ENCODE measurements around the gene FOXJ3. TPM values are rescaled to one million over a fixed set of nuclear protein-coding genes. Genes with fewer than 3 reads are reported as not detected.

Gene FOXJ3
- total RNA-seq, 2 donors from 2014 or later, result 44.5 to 47.5 TPM

DNA sequence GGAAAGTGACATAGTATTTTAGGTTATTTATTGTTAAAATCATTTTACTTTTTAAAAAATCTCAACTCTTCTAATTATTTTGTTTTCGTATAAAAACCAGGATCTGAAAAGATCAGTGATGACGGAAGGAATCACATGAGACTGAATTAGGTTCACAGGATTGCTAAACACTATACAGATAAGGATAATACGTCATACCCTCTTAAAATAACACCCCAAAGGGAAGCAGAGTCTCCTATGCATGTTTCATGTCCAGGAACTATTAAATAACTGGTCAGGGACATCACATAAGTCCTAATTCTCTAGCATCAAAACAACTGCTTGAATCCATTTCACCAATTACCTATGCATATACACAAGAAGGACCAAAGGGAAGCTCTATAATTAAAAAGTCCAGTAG, 84.9 kb downstream of the FOXJ3 start:
- peaks cover 15 to 35% of the 10 kb centered on the region in 2 donors for H3K36me3 Mint-ChIP-seq (ENCODE audit: insufficient read depth in 2 of 2)
- no peaks in the 10 kb centered on the region for H3K27me3 Mint-ChIP-seq (ENCODE audit: low read depth)
- H3K4me1 Mint-ChIP-seq (ENCODE audit: low read depth), result peaks cover 9% of the 10 kb centered on the region
- no peak overlapping the region for H3K27ac Mint-ChIP-seq
- H3K9me3 Mint-ChIP-seq, result peaks cover 3 to 5% of the 10 kb centered on the region in 2 donors
- H3K4me3 Mint-ChIP-seq, result no peak overlapping the region
- ATAC-seq (replicated peaks in 1 of 2) (no peak), DNase-seq (no peak)

DNA sequence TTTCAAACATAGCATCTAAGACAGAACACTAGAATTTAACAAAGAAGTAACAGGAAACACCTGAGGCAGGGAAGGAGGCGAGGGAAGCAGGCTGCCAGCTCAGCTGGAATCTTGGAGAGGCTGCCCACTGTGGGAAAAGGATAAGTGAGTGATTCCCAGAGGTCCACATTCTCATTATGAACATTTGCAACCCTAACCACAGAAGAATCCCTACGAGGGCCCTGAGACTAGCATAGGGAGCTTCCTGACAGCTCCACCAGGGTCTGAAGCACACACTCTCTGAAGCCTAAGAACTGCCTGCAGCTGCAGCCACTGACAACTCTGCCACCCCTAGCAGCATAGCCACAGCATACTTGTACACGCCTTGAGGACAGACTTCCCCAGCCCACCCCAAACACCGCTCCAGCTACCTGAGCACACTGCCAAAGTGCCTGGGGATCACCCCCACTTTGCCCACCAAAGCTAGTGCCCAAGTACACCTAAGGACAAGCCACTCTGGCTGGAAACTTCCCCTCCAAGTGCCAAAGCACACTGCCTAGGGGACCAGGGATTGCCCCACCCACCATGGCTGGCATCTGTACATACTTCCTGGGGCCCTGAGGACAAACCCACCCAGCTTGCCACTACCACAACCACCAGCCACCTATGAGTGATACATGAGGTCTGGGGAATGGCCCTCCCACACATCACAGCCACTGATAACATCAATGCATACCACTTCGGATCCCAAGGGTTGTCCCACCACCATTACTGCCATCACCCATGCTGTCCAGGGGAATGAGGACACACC, 93.9 kb downstream of the FOXJ3 start:
- Mint-ChIP-seq H3K36me3 (ENCODE audit: insufficient read depth in 2 of 2) (peaks cover 21 to 52% of the 10 kb centered on the region in 2 donors), H3K4me1 (ENCODE audit: low read depth) (peaks cover 13% of the 10 kb centered on the region), H3K27me3 (ENCODE audit: low read depth) (no peaks in the 10 kb centered on the region), H3K27ac (no peak overlapping the region), H3K4me3 (no peak overlapping the region), H3K9me3 (peaks cover 6 to 14% of the 10 kb centered on the region in 2 donors)
- no peak for DNase-seq
- no peak for ATAC-seq (replicated peaks in 1 of 2)

DNA sequence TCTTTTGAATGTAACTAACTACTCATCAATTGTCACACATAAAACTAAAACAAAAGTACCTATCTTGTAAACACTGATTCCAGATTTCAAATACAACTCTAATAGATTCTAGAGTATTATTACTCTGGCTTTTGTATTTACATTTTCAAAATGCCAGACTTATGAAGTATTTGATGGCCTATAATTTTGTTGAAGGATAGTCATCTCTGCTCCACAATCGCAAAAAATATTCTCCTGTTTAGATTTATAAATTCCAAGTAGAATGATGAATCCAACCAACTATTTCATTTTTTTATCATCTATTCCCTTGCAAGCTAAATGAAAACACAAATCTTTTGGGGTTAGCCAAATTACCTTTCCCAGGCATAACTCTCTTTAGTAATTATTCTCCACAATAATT, 95.5 kb downstream of the FOXJ3 start:
- no peak for DNase-seq
- Mint-ChIP-seq H3K9me3 (peaks cover 7 to 16% of the 10 kb centered on the region in 2 donors), H3K4me3 (no peak overlapping the region), H3K27ac (no peak overlapping the region), H3K4me1 (ENCODE audit: low read depth) (peaks cover 12% of the 10 kb centered on the region), H3K36me3 (ENCODE audit: insufficient read depth in 2 of 2) (peaks cover 21 to 59% of the 10 kb centered on the region in 2 donors), H3K27me3 (ENCODE audit: low read depth) (no peaks in the 10 kb centered on the region)
- ATAC-seq (replicated peaks in 1 of 2), result no peak

DNA sequence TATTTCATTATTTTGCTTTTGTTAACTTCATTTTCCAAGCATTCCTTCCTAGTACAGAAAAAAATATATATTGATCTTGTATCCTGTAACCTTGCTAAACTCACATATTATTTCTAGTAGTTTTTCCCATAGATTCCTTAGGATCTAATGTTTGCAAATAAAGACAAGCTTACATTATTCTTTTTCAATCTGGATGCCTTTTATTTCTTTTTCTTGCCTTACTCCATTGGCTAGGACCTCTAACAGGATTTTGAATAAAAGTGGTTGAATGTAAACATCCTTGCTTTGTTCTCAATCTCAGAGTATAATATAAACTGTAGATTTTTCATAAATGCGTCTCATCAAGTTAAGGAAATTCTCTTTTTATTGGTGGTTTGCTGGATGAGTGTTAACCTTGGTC, 96.0 kb downstream of the FOXJ3 start:
- no peak for DNase-seq
- Mint-ChIP-seq H3K27ac (peak overlapping the region; percentile 54), H3K4me1 (ENCODE audit: low read depth) (peaks cover 12% of the 10 kb centered on the region), H3K4me3 (no peak overlapping the region), H3K27me3 (ENCODE audit: low read depth) (no peaks in the 10 kb centered on the region), H3K36me3 (ENCODE audit: insufficient read depth in 2 of 2) (peaks cover 20 to 57% of the 10 kb centered on the region in 2 donors), H3K9me3 (peaks cover 8 to 16% of the 10 kb centered on the region in 2 donors)
- ATAC-seq (replicated peaks in 1 of 2), result no peak

DNA sequence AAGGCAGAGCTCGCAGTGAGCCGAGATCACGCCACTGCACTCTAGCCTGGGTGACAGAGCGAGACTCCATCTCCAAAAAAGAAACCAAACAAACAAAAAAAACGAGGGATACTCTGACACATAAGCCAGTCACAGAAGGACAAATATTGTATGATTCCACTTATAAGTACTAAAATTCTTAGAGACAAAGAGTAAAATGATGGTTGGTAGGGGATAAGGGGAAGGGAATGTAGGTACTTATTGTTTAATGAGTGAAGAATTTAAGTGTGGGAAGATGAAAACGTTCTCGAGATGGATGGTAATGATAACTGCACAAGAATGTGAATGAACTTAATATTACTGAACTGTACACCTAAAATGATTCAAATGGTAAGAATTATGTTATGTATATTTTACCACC, 103.8 kb downstream of the FOXJ3 start:
- Mint-ChIP-seq H3K36me3 (ENCODE audit: insufficient read depth in 2 of 2) (peaks cover 0 to 15% of the 10 kb centered on the region in 2 donors), H3K4me3 (no peak overlapping the region), H3K27ac (no peak overlapping the region), H3K27me3 (ENCODE audit: low read depth) (no peaks in the 10 kb centered on the region), H3K4me1 (ENCODE audit: low read depth) (no peaks in the 10 kb centered on the region), H3K9me3 (peaks cover 2 to 3% of the 10 kb centered on the region in 2 donors)
- DNase-seq (no peak), ATAC-seq (replicated peaks in 1 of 2) (no peak)

DNA sequence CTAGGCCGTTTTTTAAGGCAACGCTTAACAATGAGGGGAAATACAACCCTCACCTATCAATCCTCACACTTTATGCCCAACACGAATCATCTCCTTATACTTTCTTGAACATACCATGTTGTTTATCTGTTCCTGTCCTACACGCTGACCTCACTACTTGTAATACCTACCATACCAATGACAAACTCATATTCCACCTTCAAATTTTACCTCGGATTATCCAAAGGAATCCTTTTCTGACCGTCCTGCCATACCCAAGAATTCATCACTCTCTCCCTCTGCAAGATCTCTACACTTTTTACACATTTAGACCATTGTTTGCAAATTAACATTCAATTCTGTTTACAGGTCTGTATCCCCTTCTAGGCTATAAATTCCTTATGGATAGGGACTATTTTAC, 106.1 kb downstream of the FOXJ3 start:
- ATAC-seq (replicated peaks in 1 of 2), result no peak
- peaks cover under 1% of the 10 kb centered on the region in 2 donors for H3K9me3 Mint-ChIP-seq
- H3K36me3 Mint-ChIP-seq (ENCODE audit: insufficient read depth in 2 of 2), result peaks cover 0 to 2% of the 10 kb centered on the region in 2 donors
- no peak overlapping the region for H3K27ac Mint-ChIP-seq
- DNase-seq, result no peak
- no peak overlapping the region for H3K4me3 Mint-ChIP-seq
- no peaks in the 10 kb centered on the region for H3K4me1 Mint-ChIP-seq (ENCODE audit: low read depth)
- no peaks in the 10 kb centered on the region for H3K27me3 Mint-ChIP-seq (ENCODE audit: low read depth)

DNA sequence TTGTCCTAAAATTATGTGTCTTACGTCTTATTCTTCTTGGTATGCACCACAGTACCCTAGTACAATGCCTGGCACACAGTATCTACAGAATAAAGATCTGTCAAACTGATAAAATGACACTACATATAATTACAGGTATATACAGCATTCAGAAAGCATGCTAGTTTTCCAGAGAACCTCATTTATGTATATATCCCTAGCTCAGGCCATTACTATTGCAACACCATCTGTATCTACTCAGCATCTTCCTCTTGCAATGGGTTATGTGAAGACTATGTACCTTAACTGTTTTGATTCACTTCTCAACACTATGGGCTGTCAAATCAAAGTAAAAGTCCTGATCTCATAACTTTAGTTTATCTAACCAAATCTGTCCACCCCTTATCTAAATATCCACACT, 112.0 kb downstream of the FOXJ3 start:
- Mint-ChIP-seq H3K36me3 (ENCODE audit: insufficient read depth in 2 of 2) (peaks cover 3 to 13% of the 10 kb centered on the region in 2 donors), H3K4me1 (ENCODE audit: low read depth) (peaks cover 8% of the 10 kb centered on the region), H3K27ac (peak overlapping the region; percentile 2), H3K27me3 (ENCODE audit: low read depth) (no peaks in the 10 kb centered on the region), H3K4me3 (no peak overlapping the region), H3K9me3 (no peaks in the 10 kb centered on the region)
- no peak for DNase-seq
- ATAC-seq (replicated peaks in 1 of 2), result no peak

DNA sequence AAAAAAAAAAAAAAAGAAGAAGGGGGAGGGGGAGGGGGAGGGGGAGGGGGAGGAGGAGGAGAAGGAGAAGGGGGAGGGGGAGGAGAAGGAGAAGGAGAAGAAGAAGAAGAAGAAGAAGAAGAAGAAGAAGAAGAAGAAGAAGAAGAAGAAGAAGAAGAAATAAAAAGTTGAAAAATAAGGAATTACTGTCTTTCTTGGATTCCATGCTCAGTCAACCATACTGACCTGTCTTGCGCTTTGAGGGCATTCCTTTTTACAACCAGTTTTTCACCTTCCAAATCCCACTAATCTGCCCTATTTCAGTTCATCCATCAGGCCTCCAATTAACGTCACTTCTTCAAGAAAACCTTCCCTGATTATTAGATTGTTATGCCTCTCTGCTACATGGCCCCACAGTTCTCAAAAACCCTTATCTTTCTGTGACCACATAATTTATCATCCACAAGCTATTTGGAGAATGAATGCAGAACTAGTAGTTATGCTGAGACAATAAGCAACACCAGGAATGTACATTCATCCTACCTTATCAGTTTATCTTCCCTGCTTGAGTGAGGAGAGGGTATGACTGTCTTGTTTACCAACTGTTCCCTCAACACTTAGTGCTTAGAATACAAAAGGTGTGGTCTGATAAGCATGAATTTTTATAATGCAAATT, 113.0 kb downstream of the FOXJ3 start:
- Mint-ChIP-seq H3K9me3 (no peaks in the 10 kb centered on the region), H3K27ac (no peak overlapping the region), H3K4me3 (no peak overlapping the region), H3K4me1 (ENCODE audit: low read depth) (peaks cover 9% of the 10 kb centered on the region), H3K27me3 (ENCODE audit: low read depth) (no peaks in the 10 kb centered on the region), H3K36me3 (ENCODE audit: insufficient read depth in 2 of 2) (peaks cover 3 to 17% of the 10 kb centered on the region in 2 donors)
- ATAC-seq (replicated peaks in 1 of 2) (no peak), DNase-seq (no peak)

DNA sequence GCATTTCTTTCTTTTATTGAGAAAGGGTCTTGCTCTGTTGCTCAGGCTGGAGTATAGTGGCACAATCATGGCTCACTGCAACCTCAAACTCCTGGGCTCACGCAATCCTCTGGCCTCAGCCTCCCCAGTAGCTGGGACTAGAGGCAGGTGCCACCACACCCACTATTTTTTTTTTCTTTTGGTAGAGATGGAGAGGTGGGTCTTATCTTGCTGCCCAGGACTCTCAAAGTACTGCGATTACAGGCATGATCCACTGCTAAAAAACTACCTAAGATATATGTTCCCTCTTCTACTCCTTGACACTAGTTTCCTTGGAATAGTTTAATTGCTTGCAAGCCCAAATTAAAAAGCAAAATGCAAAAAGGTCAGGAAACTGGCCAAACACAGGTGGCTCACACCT, 113.6 kb downstream of the FOXJ3 start:
- no peaks in the 10 kb centered on the region for H3K27me3 Mint-ChIP-seq (ENCODE audit: low read depth)
- peaks cover 3 to 21% of the 10 kb centered on the region in 2 donors for H3K36me3 Mint-ChIP-seq (ENCODE audit: insufficient read depth in 2 of 2)
- no peak for ATAC-seq (replicated peaks in 1 of 2)
- H3K9me3 Mint-ChIP-seq, result no peaks in the 10 kb centered on the region
- peaks cover 9% of the 10 kb centered on the region for H3K4me1 Mint-ChIP-seq (ENCODE audit: low read depth)
- no peak overlapping the region for H3K4me3 Mint-ChIP-seq
- no peak for DNase-seq
- H3K27ac Mint-ChIP-seq, result no peak overlapping the region

DNA sequence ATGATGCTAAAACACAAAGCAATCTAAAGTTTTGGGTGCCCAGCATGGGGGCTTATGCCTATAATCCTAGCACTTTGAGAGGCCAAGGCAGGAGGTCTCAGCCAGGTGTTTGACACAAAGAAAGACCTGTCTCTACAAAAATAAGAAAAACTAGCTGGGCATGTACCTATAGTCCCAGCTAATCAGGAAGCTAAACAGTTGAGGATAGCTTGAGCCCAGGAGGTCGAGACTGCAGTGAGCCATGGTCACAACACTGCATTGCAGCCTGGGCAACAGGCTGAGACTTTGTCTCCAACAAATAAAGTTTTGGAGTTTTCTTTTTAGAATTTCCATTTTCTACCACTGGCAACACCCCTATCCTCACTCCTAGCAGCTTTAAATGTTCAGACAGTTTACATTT, 115.4 kb downstream of the FOXJ3 start:
- H3K27ac Mint-ChIP-seq, result no peak overlapping the region
- H3K27me3 Mint-ChIP-seq (ENCODE audit: low read depth), result no peaks in the 10 kb centered on the region
- H3K36me3 Mint-ChIP-seq (ENCODE audit: insufficient read depth in 2 of 2), result peaks cover 6 to 26% of the 10 kb centered on the region in 2 donors
- ATAC-seq (replicated peaks in 1 of 2), result no peak
- H3K4me1 Mint-ChIP-seq (ENCODE audit: low read depth), result peaks cover 11% of the 10 kb centered on the region
- no peak for DNase-seq
- H3K9me3 Mint-ChIP-seq, result peaks cover 0 to 2% of the 10 kb centered on the region in 2 donors
- H3K4me3 Mint-ChIP-seq, result no peak overlapping the region

DNA sequence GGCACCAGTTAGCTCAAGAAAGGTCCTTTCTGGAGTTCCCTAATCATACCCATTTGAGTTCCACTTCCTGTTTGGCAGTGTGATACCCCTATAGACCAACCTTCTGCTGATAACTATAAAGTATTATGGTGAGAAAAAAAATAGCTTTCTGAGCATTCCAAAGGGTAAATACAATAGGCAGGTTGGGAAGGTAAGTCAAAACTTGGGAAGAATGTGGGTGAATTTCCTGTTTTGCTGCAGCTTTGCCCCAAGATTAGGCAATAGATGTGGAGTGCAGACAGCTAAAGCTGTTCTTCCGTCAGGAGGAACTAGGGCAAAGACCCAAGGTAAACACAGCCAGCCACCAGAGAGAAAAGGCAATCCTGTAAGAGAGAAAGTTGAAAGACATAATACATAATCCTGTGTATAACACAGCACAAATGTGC, 120.6 kb downstream of the FOXJ3 start:
- DNase-seq (no peak), ATAC-seq (replicated peaks in 1 of 2) (no peak)
- Mint-ChIP-seq H3K27me3 (ENCODE audit: low read depth) (no peaks in the 10 kb centered on the region), H3K27ac (peak overlapping the region; percentile 17), H3K4me3 (no peak overlapping the region), H3K36me3 (ENCODE audit: insufficient read depth in 2 of 2) (peaks cover 10 to 33% of the 10 kb centered on the region in 2 donors), H3K4me1 (ENCODE audit: low read depth) (peaks cover 14% of the 10 kb centered on the region), H3K9me3 (peaks cover 0 to 5% of the 10 kb centered on the region in 2 donors)

DNA sequence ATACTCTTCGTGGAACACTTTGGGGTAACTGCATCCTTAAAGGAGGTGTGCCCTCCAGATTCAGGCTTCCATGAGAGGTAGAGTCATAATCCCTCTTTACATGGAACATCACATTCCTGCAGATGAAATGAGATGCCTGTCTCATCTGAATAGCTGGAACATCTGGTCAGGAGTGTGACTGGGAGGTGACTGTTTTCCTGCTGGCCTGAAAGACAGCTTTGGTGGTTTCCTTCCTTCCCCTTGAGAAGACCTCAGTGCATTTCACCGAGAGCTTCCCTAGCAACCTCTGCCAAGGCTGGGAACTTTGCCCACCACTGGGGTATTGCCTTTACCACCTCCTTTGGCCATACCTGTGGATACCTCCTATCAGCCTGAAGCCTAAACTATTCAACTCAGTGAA, 123.8 kb downstream of the FOXJ3 start:
- Mint-ChIP-seq H3K27me3 (ENCODE audit: low read depth) (no peaks in the 10 kb centered on the region), H3K4me1 (ENCODE audit: low read depth) (peaks cover 13% of the 10 kb centered on the region), H3K36me3 (ENCODE audit: insufficient read depth in 2 of 2) (peaks cover 14 to 29% of the 10 kb centered on the region in 2 donors), H3K27ac (no peak overlapping the region), H3K9me3 (peaks cover 0 to 8% of the 10 kb centered on the region in 2 donors), H3K4me3 (no peak overlapping the region)
- ATAC-seq (replicated peaks in 1 of 2) (no peak), DNase-seq (no peak)

DNA sequence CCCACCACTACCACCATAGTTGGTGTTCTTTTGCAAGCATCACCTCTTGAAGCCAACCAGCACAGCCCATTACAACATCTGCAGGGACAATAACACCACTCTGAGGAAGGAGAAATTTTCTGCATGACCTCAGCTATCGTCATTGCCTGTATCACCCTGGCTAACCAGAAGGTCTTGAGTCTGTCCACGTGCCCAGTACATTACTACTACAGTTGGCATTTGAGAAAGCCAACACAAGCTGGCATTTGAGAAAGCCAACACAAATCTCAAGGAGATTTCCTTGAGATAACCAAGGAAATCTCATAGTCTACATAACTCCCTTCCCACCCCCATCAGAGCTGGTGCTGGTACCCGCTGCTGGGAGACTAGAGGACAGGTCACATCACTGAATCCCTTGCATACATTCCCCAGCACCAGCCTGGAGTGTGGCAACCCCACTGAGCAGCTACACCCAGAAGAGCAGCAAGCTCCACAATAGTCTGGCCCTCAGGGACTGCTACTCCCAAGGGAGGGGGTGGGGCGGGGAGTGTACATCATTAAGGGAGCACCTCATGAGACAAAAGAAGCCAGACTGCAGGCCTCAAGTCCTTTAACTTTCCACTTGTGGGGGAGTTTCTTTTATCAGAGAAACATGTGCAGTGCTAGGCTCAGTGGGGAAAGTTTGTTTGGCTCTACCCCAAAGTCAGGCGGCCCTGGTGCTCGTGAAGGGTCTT, 124.5 kb downstream of the FOXJ3 start:
- H3K27me3 Mint-ChIP-seq (ENCODE audit: low read depth), result no peaks in the 10 kb centered on the region
- peaks cover 14 to 31% of the 10 kb centered on the region in 2 donors for H3K36me3 Mint-ChIP-seq (ENCODE audit: insufficient read depth in 2 of 2)
- H3K27ac Mint-ChIP-seq, result no peak overlapping the region
- ATAC-seq (replicated peaks in 1 of 2), result no peak
- H3K9me3 Mint-ChIP-seq, result peaks cover 0 to 8% of the 10 kb centered on the region in 2 donors
- no peak for DNase-seq
- H3K4me3 Mint-ChIP-seq, result no peak overlapping the region
- peaks cover 13% of the 10 kb centered on the region for H3K4me1 Mint-ChIP-seq (ENCODE audit: low read depth)
